Measurements from ENCODE around the gene TMEM52.

TMEM52 gene

DNA sequence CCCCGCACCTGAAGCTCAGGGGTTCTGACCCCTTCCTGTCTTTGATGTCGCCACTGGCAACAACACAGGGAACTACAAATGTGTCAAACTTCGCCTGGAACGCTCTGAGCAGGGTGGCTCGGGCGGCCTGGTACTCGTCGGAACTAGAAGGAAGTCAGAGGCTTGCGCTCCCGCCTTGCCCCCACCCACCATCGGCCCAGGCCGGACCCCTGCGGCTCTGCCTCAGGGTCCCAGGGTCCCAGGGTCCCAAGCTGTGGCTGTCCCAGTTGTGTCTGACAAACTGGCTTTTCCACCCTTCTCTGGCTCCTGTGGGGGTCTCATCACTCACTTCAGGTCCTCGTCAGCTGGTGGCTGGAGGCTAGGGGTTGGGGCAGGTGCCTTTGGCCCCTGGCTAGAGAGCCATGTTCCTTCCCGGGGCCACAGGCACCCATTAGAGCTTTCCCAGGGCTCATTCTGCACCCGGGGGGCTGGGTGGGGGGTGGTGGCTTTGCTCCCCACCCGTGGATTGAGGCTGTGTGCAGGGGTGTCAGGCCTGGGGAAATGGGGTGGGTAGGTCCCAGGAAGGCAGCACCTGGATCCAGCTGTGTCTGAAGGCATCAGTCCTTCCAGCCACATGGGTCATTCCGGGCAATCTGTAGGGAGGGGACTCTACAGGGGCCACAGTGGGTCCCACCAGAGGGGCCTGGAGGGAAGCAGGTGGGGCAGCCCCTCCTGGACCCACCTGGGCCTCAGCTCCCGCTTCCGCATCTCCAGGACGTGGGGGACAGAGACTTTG is 8.0 kb upstream of the TMEM52 start:
- DNase-seq (ENCODE audit: low spot score): no peak

DNA sequence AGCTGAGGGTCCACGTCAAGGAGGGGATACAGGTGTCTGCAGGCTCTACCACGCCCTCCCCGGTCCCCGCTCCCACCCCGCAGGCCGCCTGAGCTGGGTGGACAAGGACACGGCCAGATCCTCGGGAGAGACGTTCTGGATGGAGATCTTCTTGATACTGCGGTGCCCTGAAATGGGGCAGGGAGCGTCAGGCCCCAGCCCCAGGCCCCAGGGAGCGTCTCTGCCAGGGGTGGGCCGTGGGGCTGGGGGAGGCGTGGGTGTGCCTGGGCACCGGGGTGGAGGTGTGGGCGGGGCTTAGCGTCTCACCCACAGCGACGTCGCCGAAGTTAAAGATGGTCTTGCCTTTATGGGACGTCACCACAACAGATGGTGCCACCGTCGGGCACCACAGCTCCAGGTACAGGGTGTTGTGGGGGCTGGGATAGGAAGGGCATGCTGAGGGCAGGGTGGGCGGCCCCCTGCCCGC is 7.3 kb upstream of the TMEM52 start:
- DNase-seq (ENCODE audit: low spot score): no peak

DNA sequence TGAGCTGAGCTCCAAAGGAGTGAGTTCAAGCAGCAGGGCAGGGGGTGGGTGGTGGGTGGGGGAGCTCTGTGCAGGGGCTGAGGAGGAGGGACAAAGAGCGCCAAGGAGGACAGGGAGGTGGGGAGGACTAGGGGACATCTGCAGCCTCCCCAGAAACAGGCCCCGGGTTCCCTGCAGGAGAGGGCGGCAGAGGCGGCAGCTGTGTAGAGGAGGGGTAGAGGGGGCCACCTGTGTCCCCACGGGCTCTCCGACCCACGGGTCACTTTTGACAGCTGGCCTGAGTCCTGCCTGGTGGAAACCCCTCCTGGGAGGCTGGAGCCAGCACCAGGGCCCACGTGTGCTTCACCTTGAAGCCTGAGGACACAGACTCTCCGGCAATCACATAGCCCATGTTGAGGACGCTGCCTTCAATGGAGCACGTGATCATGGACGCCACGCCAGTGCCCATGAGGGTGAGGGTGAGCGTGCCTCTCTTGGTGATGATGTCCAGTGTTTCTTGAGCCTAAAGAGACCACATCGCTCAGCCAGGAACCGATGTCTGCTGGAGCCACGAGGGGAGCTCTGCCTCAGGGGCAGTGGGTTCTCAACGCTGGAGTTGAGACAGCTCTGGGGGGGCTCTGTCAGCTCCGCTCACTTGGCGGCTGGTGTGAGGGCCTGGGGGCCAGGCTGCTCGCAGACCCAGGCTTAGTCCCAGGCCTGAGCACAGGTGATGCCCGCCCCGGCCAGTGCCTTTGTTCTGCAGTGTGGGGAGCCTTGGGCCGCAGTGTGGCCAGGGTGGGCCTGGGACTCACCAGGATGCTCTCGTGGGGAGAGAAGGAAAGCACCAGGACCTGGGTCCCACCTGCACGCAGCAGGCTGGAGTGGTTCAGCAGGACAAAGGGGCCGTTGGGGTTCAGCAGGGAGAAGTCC is 6.6 kb upstream of the TMEM52 start:
- no peak for DNase-seq (ENCODE audit: low spot score)

DNA sequence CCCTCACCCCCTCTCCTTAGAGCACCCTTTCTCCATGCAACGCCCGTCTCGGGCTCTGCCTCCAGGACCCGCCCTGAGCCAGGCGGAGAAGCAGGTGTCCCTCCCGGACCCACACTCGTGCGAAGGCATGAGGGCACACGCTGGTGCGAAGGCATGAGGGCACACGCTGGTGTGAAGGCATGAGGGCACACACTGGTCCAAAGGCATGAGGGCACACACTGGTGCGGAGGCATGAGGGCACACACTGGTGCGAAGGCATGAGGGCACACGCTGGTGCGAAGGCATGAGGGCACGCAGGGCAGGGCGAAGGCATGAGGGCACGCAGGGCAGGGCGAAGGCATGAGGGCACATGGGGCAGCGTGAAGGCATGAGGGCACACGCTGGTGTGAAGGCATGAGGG is 5.8 kb upstream of the TMEM52 start:
- no peak for DNase-seq (ENCODE audit: low spot score)

DNA sequence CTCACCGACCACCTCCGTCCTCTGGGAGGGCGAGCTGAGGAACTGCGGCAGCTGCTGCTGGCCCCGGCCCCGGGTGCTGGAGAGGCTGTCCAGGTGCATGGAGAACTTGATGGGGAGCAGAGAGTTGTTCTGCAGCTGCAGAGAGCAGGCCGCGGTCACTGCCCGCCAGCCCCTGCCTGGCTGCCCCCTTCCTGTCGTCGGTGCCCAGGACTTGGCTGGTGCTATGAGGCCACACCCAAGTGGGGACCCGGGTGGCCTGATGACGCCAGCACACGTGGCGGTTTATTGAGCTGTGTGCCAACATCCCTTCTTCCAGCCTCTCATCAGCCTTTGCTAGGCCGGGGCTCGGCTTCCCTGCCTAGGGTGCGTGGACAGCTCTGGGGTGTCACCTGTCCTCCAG is 5.3 kb upstream of the TMEM52 start:
- no peak for DNase-seq (ENCODE audit: low spot score)

DNA sequence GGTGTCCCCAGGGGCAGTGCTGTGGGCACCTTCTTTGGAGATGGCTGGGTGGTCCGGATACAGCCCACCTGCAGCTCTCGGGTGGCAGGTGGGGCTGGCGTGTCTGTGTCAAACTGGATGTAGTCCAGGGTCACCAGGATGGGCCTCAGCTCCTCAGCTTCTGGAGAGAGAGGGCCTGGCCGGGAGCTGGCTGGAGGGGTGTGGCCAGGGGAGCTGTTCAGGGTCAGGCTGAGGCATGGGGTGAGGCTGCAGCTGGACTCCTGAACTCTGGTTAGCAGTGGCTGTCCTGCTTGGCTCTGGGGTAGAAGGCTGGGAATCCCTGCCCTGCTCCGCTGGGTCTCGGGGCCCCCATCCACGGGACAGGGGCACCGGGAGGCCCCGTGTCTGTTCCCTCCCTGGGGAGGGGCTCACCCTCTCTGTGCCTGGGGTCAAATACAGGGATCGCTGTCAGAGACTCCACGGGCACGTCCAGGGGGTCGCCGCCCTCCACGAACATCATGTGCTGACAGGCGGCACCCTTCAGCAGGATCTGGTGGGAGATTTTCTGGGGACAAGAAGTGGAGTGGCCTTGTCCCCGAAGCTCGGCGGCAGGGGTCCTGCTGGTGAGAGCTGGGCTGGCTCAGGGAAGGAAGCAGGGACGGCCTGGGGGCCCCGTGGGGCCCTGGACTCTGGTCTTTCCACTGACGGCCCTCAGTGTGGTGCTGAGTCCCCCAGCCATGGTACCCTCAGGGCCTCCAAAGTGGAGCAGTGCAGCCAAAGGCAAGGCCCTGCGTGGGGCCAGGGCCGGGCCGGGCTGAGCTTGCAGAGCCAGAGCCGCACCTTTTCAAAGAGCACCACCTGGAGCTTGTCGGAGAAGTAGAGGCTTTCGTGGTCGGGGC is 4.1 kb upstream of the TMEM52 start:
- no peak for DNase-seq (ENCODE audit: low spot score)

DNA sequence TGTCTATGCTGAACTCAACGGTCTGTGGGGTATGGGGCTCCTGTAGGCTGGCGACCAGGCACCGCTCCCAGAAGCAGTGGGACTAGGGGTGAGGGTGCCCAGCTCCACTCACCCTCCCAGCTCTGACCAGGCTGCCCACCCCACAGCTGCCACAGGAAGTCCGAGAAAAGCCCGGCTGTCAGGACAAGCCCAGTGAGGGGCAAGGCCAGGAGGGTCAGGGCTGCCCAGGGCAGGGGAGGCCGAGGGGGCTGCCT is 3.5 kb upstream of the TMEM52 start:
- DNase-seq (ENCODE audit: low spot score): no peak

DNA sequence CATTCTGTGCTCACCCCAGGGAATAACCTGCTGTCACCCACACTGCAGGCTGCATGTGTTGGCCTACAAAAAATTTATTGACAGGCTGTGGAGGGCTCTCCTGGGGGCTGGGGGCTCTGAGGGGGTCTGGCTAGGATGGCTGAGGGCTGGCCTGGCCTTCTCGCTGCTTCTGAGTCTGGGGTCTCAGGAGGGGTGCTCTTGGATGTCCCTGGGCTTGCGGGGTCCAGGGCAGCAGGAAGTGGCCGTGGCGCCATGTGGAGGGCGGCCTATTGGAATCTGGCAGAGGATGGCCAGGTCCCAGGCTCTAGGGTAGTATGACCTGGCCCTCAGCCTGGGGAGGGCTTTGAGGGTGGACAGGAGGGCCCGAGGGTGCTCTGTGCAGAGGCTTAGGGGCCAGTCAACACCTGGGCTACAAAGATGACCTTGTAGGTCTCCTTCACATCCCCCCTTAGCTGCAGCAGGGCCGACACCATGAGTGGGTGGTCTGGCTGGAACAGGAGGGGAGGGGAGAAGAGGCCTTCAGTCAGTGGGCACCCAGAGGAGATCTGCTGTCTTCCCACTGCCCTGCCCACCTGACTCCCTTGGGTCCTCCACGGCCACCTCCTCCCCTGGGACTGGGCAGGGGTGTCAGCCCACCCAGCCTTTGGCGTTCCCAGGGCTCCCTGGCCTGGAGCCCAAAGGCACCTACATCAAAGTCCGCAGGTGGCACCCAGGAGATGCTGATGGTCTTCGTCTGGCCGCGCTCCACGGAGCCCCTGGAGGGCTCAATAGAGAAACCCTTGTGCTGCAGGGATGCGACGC is 3.0 kb upstream of the TMEM52 start:
- no peak for DNase-seq (ENCODE audit: low spot score)

DNA sequence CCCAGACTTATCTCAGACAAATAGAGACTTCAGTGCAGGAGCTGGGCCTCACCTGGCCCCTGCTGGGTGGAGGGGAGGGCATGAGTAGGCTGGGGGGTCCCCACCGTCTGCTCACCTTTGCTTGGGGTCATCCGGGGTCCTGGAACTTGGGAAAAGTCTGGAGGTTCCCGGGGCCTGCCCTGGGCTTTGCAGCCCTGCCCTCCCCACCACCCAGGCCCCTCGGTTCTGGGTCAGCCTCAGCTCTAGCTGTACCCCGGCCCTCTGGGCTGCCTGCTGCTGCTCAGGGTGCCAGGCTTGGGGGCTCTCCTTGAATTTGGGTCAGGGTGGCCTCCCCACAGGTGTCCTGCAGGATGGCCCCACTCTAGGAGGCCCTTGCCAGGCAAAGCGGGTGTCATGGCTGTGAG is 2.4 kb upstream of the TMEM52 start:
- no peak for DNase-seq (ENCODE audit: low spot score)

DNA sequence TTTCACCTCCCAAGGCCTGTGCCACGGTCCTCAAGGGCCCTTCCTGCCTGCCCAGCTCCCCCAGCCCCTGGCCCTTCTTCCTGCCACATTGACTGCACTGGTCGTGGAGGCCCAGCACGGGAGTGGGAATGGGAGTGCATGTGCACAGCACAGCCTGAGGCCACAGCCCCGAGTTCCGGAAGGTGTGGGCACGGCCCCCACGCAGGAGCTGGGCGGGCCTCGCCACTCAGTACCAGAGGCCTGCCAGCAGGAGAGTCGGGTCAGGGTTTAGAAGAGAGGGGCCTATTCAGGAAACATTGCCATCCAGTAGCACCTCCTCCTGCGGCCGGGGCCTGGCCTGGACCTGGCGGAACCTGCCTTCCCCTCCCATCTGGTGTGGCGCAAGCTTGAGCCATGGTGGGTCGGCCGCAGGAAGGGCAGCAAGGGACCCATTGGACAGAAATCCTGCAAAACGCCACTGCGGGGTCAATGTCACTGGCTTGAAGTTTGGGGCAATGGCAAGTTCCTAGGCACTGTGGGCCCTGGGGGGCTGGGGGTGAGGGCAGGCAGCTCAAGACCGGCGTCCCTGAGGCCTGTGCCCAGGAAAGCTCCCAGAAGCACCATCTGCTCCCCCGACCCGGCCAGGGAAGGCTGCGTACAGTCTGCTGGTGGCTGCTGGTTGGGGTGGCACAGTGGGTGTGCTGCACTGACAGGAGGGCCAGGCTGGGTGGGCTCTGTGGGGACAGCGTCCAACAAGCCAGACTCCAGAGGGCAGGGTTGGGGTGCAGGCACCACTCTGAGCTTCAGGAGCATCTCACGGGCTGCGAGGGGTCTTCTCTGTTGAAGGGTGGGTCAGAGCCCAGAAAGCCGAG is 1.8 kb upstream of the TMEM52 start:
- no peak for DNase-seq (ENCODE audit: low spot score)

DNA sequence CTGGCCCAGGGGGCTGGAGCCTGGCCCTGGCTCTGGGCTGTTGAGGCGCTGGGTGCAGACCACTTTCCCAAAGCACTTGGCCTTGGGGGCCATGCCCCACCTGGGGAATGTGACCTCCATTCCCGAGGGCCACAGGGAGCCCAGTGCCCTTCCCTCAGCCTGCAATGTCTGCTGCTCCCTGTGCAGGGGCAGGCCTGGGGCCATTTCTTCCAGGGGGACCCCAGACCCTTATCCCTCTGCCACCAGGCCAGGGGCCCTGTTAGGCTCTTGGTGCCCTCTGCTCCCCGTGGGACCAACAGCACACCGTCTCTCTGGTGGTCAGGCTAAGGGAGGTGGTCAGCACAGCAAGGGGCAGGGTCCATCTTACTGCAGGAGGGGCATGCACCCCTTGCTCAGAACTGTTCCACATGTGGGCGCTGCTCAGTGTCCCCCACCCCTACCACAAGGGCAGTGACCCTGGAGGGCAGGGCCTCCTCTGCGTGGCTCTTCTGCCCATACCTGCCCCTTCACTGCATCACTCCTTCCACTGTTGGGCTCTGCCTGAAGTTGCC is 1.1 kb upstream of the TMEM52 start:
- no peak for DNase-seq (ENCODE audit: low spot score)

DNA sequence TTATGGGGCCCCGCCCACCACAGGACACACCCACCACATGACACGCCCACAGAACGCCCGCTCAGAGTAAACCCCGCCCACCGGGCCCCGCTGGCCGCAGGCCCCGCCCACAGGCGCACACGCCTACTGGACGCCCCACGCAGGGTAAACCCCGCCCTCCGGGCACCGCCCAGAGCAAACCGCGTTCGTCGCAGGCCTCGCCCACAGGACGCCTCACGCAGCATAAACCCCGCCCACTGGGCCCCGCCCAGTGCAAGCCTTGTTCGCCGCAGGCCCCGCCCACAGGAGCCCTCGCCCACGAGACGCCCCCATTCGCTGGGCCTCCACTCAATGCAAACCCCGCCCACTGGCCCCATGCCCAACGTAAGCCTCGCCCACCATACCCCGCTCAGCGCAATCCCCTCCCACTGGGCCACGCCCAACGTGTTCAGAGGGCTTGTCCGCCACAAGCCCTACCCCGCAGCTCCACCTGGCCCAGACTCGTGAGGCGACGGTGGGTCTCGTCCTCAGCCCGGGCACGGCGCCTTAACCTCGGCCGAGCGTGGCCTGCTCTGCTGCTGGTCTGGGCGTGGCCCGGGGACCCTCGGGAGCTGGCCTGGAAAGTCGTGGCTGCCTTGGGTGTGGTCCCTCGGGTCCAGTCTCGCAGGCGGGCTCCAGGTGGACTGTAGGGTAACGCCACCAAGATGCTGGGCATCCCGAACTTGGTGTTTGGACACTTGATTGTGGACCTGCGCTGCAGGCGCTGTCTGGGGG is 401 bp upstream of the TMEM52 start:
- peak; percentile 97 for DNase-seq (ENCODE audit: low spot score)

DNA sequence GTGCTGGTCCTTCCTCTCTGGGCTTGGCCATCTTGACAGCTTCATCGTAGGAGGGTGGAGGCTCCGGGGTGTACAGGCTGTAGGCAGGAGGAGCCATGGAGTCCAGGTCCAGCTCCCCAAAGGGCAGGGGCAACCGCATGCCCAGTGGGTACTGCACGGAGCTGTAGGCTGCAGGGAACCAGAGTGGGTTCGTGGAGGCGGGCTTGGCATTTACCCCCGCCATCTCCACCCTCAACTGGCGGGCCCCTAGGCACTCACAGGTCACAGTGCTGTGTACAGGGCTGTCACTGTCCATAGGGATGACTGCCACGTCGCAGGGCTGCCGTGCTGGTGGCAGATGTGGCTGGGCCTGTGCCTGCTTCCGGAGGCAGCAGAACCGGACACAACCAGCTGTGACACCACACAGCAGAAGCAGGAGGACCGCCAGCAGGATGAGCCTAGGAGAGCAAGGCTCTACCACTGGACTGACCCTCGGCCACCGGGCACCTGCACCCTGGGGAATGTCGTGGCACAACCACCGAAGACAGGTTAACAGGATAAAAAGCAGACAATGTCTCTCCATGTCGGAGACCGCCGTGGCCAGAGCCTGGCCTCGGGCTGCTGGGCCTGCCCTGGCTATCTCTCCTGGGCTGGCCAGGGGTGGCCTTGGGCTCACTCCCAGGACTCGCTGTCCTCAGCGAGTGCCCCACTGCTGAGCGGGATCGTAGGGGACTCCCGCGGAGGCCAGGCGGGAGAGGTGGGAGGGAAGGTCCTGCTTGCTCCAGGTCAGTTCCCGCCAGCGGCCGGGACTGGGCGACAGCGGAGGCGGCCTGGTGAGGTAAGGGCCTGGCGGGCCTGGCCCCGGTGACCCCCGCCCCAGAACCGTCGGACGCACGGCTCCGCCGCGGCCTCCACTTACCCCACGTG is 831 bp downstream of the TMEM52 start:
- DNase-seq (ENCODE audit: low spot score): no peak

DNA sequence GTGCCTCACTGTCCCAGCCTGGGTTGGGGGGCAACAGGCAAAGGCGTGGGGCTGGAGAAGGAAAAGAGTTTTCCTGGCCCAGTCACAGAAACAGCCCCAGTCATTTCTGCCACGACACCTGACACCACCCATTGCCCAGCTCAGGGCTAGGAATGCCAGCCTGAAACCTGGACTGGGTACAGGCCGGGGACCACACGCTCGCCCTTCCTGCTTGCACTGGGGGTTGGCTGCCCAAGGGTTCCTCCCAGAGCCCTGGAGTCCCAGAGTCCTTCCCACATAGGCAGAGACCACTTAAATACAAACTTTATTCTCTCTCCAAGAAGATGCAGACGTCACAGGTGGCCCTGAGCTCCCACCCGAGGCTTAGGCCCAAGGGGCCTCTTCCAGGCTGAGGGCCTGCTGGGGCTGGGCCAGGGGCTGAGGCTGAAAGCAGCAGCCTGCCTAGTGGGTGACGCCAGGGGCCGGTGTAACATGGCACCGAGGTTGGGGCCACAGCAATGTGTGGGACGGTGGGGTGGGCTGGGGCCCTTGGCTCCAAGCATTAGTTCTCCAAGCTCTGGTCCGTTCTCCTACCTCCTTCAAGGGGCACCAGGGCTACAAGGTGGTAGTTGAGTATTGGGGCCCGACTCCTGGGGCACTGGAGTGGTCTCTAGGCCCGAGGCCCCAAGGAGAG is 1.6 kb downstream of the TMEM52 start:
- DNase-seq (ENCODE audit: low spot score): no peak

DNA sequence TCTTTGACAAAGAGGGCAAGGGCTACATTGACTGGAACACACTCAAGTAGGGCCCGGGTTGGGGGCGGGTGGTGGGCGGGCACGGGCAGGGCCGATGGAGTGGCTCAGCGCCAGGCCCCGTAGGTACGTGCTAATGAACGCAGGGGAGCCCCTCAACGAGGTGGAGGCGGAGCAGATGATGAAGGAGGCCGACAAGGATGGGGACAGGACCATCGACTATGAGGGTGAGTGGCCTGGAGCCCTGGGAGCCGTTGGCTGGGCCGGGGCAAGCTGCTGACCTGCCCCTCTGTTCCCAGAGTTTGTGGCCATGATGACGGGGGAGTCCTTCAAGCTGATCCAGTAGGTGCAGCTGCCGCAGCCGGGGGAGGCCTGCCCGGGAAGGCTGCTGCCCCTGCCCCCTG is 2.2 kb downstream of the TMEM52 start:
- no peak for DNase-seq (ENCODE audit: low spot score)

DNA sequence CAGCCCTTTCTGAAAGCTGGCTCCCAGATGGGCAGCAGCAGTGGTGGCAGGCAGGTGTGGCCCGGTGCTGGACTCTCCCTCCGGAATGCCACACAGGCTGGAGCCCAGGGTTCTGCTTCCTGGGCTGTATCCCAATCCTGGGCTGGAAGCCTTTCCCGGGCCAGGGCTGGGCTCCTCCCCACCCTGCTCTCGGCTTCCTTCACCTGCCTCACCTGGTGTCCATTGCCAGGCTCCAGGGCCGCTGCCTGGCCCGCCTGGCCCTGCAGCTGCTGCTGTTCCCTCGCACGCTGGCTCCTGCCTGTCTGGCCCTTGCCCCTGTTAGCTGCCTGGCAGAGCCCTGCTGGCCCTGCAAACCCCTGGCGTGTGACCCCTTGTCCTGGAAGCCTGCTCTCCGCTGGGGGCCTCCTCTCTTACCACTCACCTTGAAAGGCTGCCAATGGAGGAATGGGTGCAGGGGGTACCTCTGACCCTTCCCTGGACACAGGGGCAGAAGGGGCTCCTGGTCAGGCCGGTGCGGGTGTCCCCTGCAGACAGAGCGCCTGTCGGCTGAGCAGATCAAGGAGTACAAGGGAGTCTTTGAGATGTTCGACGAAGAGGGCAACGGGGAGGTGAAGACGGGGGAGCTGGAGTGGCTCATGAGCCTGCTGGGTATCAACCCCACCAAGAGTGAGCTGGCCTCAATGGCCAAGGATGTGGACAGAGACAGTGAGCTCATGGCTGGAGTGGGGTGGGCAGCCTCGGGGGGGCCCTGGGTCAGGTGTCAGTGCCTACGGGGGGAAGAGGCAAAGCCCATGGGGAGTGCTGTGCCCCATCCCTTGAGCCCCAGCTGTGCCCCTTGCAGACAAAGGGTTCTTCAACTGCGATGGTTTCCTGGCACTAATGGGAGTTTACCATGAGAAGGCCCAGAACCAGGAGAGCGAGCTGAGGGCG is 2.9 kb downstream of the TMEM52 start:
- no peak for DNase-seq (ENCODE audit: low spot score)

Measured in left forelimb (tissue), 1 donor.